HG02763 (cell line): ENCODE measurements around the gene PTPRM.

Source experiments
- ATAC-seq: cut with Tn5 transposase; IDR thresholded peaks from one replicate; pipeline ENCODE4 v1.9.1; 2021; ENCODE audit warnings: mild to moderate bottlenecking, moderate library complexity; ENCODE audit not compliant: unreplicated experiment

The PTPRM gene

GRCh38 chr18:8073167-8073566 is 506.1 kb downstream of the PTPRM start:
- ATAC-seq, result no peak

- ATAC-seq, result no peak
These were observed 513.0 kb downstream of the PTPRM start for GRCh38 chr18:8080092-8080491.

GRCh38 chr18:8081267-8081666 is 514.2 kb downstream of the PTPRM start:
- ATAC-seq, result no peak

GRCh38 chr18:8081872-8082553 is 514.9 kb downstream of the PTPRM start:
- ATAC-seq, result no peak

GRCh38 chr18:8084160-8084559 is 517.0 kb downstream of the PTPRM start:
- no peak for ATAC-seq

- ATAC-seq, result no peak
These were observed 521.5 kb downstream of the PTPRM start for GRCh38 chr18:8088626-8089025.

GRCh38 chr18:8091035-8091434 is 523.9 kb downstream of the PTPRM start:
- ATAC-seq, result no peak

GRCh38 chr18:8095947-8096570 is 528.9 kb downstream of the PTPRM start:
- no peak for ATAC-seq

- ATAC-seq, result no peak
These were observed 530.3 kb downstream of the PTPRM start for GRCh38 chr18:8097399-8097798.

GRCh38 chr18:8097927-8098326 is 530.8 kb downstream of the PTPRM start:
- ATAC-seq, result no peak

- no peak for ATAC-seq
These were observed 539.5 kb downstream of the PTPRM start for GRCh38 chr18:8106603-8107002.

GRCh38 chr18:8107426-8107825 is 540.3 kb downstream of the PTPRM start:
- ATAC-seq, result no peak

GRCh38 chr18:8114480-8114879 is 547.4 kb downstream of the PTPRM start:
- no peak for ATAC-seq

- ATAC-seq, result no peak
These were observed 549.4 kb downstream of the PTPRM start for GRCh38 chr18:8116341-8117005.

GRCh38 chr18:8117006-8117371 is 549.9 kb downstream of the PTPRM start:
- no peak for ATAC-seq

GRCh38 chr18:8121101-8121500 is 554.0 kb downstream of the PTPRM start:
- no peak for ATAC-seq

GRCh38 chr18:8121942-8122480 is 554.9 kb downstream of the PTPRM start:
- no peak for ATAC-seq

- ATAC-seq, result no peak
These were observed 557.4 kb downstream of the PTPRM start for GRCh38 chr18:8124232-8125146.

GRCh38 chr18:8130096-8130495 is 563.0 kb downstream of the PTPRM start:
- no peak for ATAC-seq

- no peak for ATAC-seq
These were observed 565.9 kb downstream of the PTPRM start for GRCh38 chr18:8133032-8133431.

- ATAC-seq, result no peak
These were observed 566.8 kb downstream of the PTPRM start for GRCh38 chr18:8133888-8134287.
